Colonic mucosa (tissue), 4 donors: ENCODE results near the gene BNC1. TPM values are rescaled to one million over a fixed set of nuclear protein-coding genes. Genes with fewer than 3 reads are reported as not detected.

Experiments used
- DNase-seq: peaks from one replicate; pipeline ENCODE4 v3.0.0-alpha.2; 2020
- H3K27ac ChIP-seq: fragments of 200-600 bp; one replicate; pipeline ENCODE4 v1.8.0; 2021
- H3K27me3 ChIP-seq: fragments of 200-600 bp; one replicate; pipeline ENCODE4 v1.8.0; 2021
- H3K36me3 ChIP-seq: fragments of 200-600 bp; one replicate; pipeline ENCODE4 v1.8.0; 2021
- H3K4me1 ChIP-seq: fragments of 200-600 bp; one replicate; pipeline ENCODE4 v1.8.0; 2021; ENCODE audit warnings: mild to moderate bottlenecking
- H3K4me3 ChIP-seq: fragments of 200-600 bp; one replicate; pipeline ENCODE4 v1.8.0; 2021
- H3K9ac ChIP-seq, 2 donors: one replicate each; pipeline ENCODE4 v1.7.0; 2013; ENCODE audit warnings: control low read depth in 2 of 2, low read depth in 2 of 2, low read length in 2 of 2
- H3K9me3 ChIP-seq: fragments of 200-600 bp; one replicate; pipeline ENCODE4 v1.8.0; 2021
- intact Hi-C: fragments of 100-400 bp; cut with DNase I; formaldehyde crosslinking; loops from one replicate; pipeline ENCODE4 v1.14.1; 2022
- total RNA-seq, 2 donors: library from RNA; stranded (reverse); fragmentation: NEBNext Ultra II Directional in 1 of 2; extraction: Animal tissue kit (Norgen Biotek cat#: 25700) in 1 of 2; gene quantifications; one replicate each; pipeline ENCODE4 v1.2.1, GENCODE V29; 2021
- TF ChIP-seq, protein P1 (sequence below): fragments of 200-600 bp; IDR thresholded peaks from one replicate; pipeline ENCODE4 v1.8.0; 2022; ENCODE audit warnings: antibody characterized with exemption, mild to moderate bottlenecking
- donor health status: healthy.
- donor health status: DM: no; HTN: no; CAD: no.
- donor health status: DM: no; HTN: no; CAD: no.

The BNC1 gene
- total RNA-seq, 2 donors from 2014 or later: not detected

- H3K4me3 ChIP-seq: no peak overlapping the region
- intact Hi-C loops: no loop called here
- TF ChIP-seq, protein P1, sequence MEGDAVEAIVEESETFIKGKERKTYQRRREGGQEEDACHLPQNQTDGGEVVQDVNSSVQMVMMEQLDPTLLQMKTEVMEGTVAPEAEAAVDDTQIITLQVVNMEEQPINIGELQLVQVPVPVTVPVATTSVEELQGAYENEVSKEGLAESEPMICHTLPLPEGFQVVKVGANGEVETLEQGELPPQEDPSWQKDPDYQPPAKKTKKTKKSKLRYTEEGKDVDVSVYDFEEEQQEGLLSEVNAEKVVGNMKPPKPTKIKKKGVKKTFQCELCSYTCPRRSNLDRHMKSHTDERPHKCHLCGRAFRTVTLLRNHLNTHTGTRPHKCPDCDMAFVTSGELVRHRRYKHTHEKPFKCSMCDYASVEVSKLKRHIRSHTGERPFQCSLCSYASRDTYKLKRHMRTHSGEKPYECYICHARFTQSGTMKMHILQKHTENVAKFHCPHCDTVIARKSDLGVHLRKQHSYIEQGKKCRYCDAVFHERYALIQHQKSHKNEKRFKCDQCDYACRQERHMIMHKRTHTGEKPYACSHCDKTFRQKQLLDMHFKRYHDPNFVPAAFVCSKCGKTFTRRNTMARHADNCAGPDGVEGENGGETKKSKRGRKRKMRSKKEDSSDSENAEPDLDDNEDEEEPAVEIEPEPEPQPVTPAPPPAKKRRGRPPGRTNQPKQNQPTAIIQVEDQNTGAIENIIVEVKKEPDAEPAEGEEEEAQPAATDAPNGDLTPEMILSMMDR: no peak
- no peak overlapping the region for H3K27ac ChIP-seq
- no peaks in the 10 kb centered on the region for H3K36me3 ChIP-seq
- H3K4me1 ChIP-seq: no peaks in the 10 kb centered on the region
- DNase-seq: no peak
- H3K9ac ChIP-seq: no peak overlapping the region
- no peaks in the 10 kb centered on the region for H3K9me3 ChIP-seq
- no peaks in the 10 kb centered on the region for H3K27me3 ChIP-seq
Observed at GRCh38 chr15:83293201-83293600, 8.7 kb upstream of the BNC1 start.

GRCh38 chr15:83292317-83292716 lies 7.9 kb upstream of the BNC1 start:
- Histone ChIP-seq H3K4me1 (no peaks in the 10 kb centered on the region), H3K27ac (no peak overlapping the region), H3K9ac (no peak overlapping the region), H3K27me3 (no peaks in the 10 kb centered on the region), H3K36me3 (no peaks in the 10 kb centered on the region), H3K4me3 (no peak overlapping the region), H3K9me3 (no peaks in the 10 kb centered on the region)
- TF ChIP-seq, protein P1: no peak
- intact Hi-C loops: no loop called here
- DNase-seq: no peak

GRCh38 chr15:83290236-83290635 lies 5.8 kb upstream of the BNC1 start:
- Histone ChIP-seq H3K4me1 (no peaks in the 10 kb centered on the region), H3K27ac (no peak overlapping the region), H3K9ac (no peak overlapping the region), H3K36me3 (no peaks in the 10 kb centered on the region), H3K27me3 (peaks cover 11% of the 10 kb centered on the region), H3K4me3 (no peak overlapping the region), H3K9me3 (no peaks in the 10 kb centered on the region)
- intact Hi-C loops: no loop called here
- TF ChIP-seq, protein P1: no peak
- no peak for DNase-seq

GRCh38 chr15:83289160-83289559 lies 4.7 kb upstream of the BNC1 start:
- H3K9ac ChIP-seq: no peak overlapping the region
- H3K36me3 ChIP-seq: no peaks in the 10 kb centered on the region
- no peaks in the 10 kb centered on the region for H3K4me1 ChIP-seq
- H3K27ac ChIP-seq: no peak overlapping the region
- DNase-seq: no peak
- no peaks in the 10 kb centered on the region for H3K9me3 ChIP-seq
- H3K27me3 ChIP-seq: peaks cover 17% of the 10 kb centered on the region
- no peak overlapping the region for H3K4me3 ChIP-seq
- TF ChIP-seq, protein P1: no peak
- intact Hi-C loops: no loop called here

- H3K4me1 ChIP-seq: no peaks in the 10 kb centered on the region
- intact Hi-C loops: no loop called here
- H3K36me3 ChIP-seq: no peaks in the 10 kb centered on the region
- H3K9ac ChIP-seq: no peak overlapping the region
- TF ChIP-seq, protein P1: no peak
- H3K27me3 ChIP-seq: peaks cover 25% of the 10 kb centered on the region
- no peak overlapping the region for H3K4me3 ChIP-seq
- no peak overlapping the region for H3K27ac ChIP-seq
- no peak for DNase-seq
- H3K9me3 ChIP-seq: no peaks in the 10 kb centered on the region
Observed at GRCh38 chr15:83288381-83288801, 3.9 kb upstream of the BNC1 start.
